A549 (cell line): Measurements from ENCODE around the gene FOS. TPM values are rescaled to one million over a fixed set of nuclear protein-coding genes. Genes with fewer than 3 reads are reported as not detected.

Experiments
- ATAC-seq, 2 experiments: fragments of 200-7000 bp in 1 of 2; fragments of >200 bp in 1 of 2; cut with Nextera tagmentation in 1 of 2; cut with Tn5 transposase in 1 of 2; 3 replicates each; pipeline versions ENCODE4 v1.8.0 to v1.9.1; 2018 to 2020; ENCODE audit warnings: mild to moderate bottlenecking in 1 of 2, moderate library complexity in 1 of 2
- CTCF ChIA-PET: fragments of 300-600 bp; sonication (Branson Sonifier 250); formaldehyde crosslinking; extraction: SDS; loops from one replicate; lab custom pipeline; 2021; ENCODE audit warnings: antibody characterized with exemption, inconsistent platforms; lab: Yijun Ruan, JAX
- POLR2A ChIA-PET: fragments of 350-600 bp; formaldehyde crosslinking; extraction: SDS; loops from one replicate; lab custom pipeline; 2021; ENCODE audit warnings: antibody characterized with exemption, inconsistent platforms; lab: Yijun Ruan, JAX
- DNase-seq, 2 experiments: peaks; one replicate each; pipeline versions ENCODE4 v3.0.0 to v3.0.0-alpha.2; 2011 to 2016; ENCODE audit warnings: low read depth in 1 of 2, low spot score in 1 of 2
- FAIRE-seq: peaks from 2 replicates; lab custom pipeline; 2011; peaks lifted over from hg19 to GRCh38; lab: Jason Lieb, UNC
- H3K27ac ChIP-seq, 2 experiments: fragments of >200 bp; sonication (Bioruptor Twin); formaldehyde crosslinking; 3 replicates each; pipeline ENCODE4 v1.5.1; 2016 to 2017
- H3K4me1 ChIP-seq: fragments of >200 bp; sonication (Bioruptor Twin); formaldehyde crosslinking; 3 replicates; pipeline ENCODE4 v1.6.1; 2016
- H3K4me2 ChIP-seq: fragments of >200 bp; sonication (Bioruptor Twin); formaldehyde crosslinking; 3 replicates; pipeline ENCODE4 v1.6.1; 2016
- H3K4me3 ChIP-seq: fragments of >200 bp; sonication (Bioruptor Twin); formaldehyde crosslinking; 3 replicates; pipeline ENCODE4 v1.5.1; 2016
- H3K9me3 ChIP-seq: fragments of >200 bp; sonication (Bioruptor Twin); formaldehyde crosslinking; 3 replicates; pipeline ENCODE4 v1.6.1; 2016
- BHLHE40 ChIP-seq: IDR thresholded peaks from 2 replicates; pipeline ENCODE4 v1.6.1; 2012; ENCODE audit warnings: low read depth, low read length, inconsistent platforms
- CHD4 ChIP-seq: fragments of 200-600 bp; sonication (generic); IDR thresholded peaks from 2 replicates; pipeline ENCODE4 v1.6.1; 2016; ENCODE audit warnings: antibody characterized with exemption, mild to moderate bottlenecking, borderline replicate concordance
- E2F6 ChIP-seq: IDR thresholded peaks from 2 replicates; pipeline ENCODE4 v1.6.1; 2012; ENCODE audit warnings: low read depth, borderline replicate concordance
- EHF ChIP-seq: fragments of 250-450 bp; sonication (Bioruptor Pico); IDR thresholded peaks from 2 replicates; pipeline ENCODE4 v1.5.0; 2020; ENCODE audit warnings: mild to moderate bottlenecking
- EHMT2 ChIP-seq: fragments of 200-600 bp; sonication (generic); IDR thresholded peaks from 2 replicates; pipeline ENCODE4 v1.6.1; 2016; ENCODE audit warnings: antibody characterized with exemption, low read depth, mild to moderate bottlenecking, moderate library complexity
- FOSB ChIP-seq: fragments of 250-450 bp; sonication (Bioruptor Pico); IDR thresholded peaks from 2 replicates; pipeline ENCODE4 v1.5.0; 2020; ENCODE audit warnings: mild to moderate bottlenecking, moderate library complexity
- FOSL2 ChIP-seq, 2 experiments: fragments of 450-650 bp in 1 of 2; fragments of >200 bp in 1 of 2; sonication (Bioruptor Twin) in 1 of 2; formaldehyde crosslinking; IDR thresholded peaks; 2 replicates each; pipeline versions ENCODE4 v1.5.0 to v1.6.1; 2016 to 2020; ENCODE audit warnings: mild to moderate bottlenecking in 1 of 2, moderate library complexity in 1 of 2
- HES2 ChIP-seq: fragments of >200 bp; sonication (Bioruptor Twin); formaldehyde crosslinking; IDR thresholded peaks from 2 replicates; pipeline ENCODE4 v1.6.1; 2016
- HEYL ChIP-seq: fragments of 250-450 bp; sonication (Bioruptor Pico); IDR thresholded peaks from 2 replicates; pipeline ENCODE4 v1.8.0; 2021; ENCODE audit warnings: mild to moderate bottlenecking, moderate library complexity
- HMGXB4 ChIP-seq: fragments of 250-450 bp; sonication (Bioruptor Pico); IDR thresholded peaks from 2 replicates; pipeline ENCODE4 v1.5.0; 2021; ENCODE audit warnings: mild to moderate bottlenecking, moderate library complexity, borderline replicate concordance
- HOXA7 ChIP-seq: fragments of 250-450 bp; sonication (Bioruptor Pico); IDR thresholded peaks from 2 replicates; pipeline ENCODE4 v1.5.0; 2020; ENCODE audit warnings: mild to moderate bottlenecking, moderate library complexity
- JUN ChIP-seq, 2 experiments: fragments of >200 bp; sonication (Bioruptor Twin); formaldehyde crosslinking; IDR thresholded peaks; 2 replicates in 1 of 2; 3 replicates in 1 of 2; pipeline ENCODE4 v1.6.1; 2016 to 2017
- MAFK ChIP-seq: fragments of 450-650 bp; IDR thresholded peaks from 2 replicates; pipeline ENCODE4 v1.6.1; 2014; ENCODE audit not compliant: partially characterized antibody
- MAX ChIP-seq: IDR thresholded peaks from 2 replicates; pipeline ENCODE4 v1.6.1; 2012
- MYC ChIP-seq: IDR thresholded peaks from 2 replicates; pipeline ENCODE4 v1.6.1; 2012; ENCODE audit warnings: mild to moderate bottlenecking, inconsistent platforms, low read length, improper control_type of control experiment, borderline replicate concordance
- PHF8 ChIP-seq: fragments of 200-600 bp; sonication (generic); IDR thresholded peaks from 2 replicates; pipeline ENCODE4 v1.6.1; 2016; ENCODE audit warnings: low read depth, mild to moderate bottlenecking, antibody characterized with exemption, moderate library complexity, borderline replicate concordance
- POLR2A ChIP-seq: IDR thresholded peaks from 2 replicates; pipeline ENCODE4 v1.6.1; 2012; ENCODE audit warnings: mild to moderate bottlenecking, low read length
- RAD21 ChIP-seq, 2 experiments: fragments of >200 bp in 1 of 2; sonication (Bioruptor Twin) in 1 of 2; formaldehyde crosslinking in 1 of 2; IDR thresholded peaks in 1 of 2; conservative IDR thresholded peaks in 1 of 2; 2 replicates in 1 of 2; 3 replicates in 1 of 2; pipeline ENCODE4 v1.6.1; 2012 to 2018; ENCODE audit warnings: inconsistent platforms in 1 of 2
- RARB ChIP-seq: fragments of 250-450 bp; sonication (Bioruptor Pico); IDR thresholded peaks from 2 replicates; pipeline ENCODE4 v1.8.0; 2021; ENCODE audit warnings: mild to moderate bottlenecking, moderate library complexity
- RCOR1 ChIP-seq: fragments of 150-350 bp; IDR thresholded peaks from 2 replicates; pipeline ENCODE4 v1.6.1; 2014; ENCODE audit warnings: antibody characterized with exemption, low read length, low read depth
- RNF2 ChIP-seq: fragments of 200-600 bp; sonication (generic); IDR thresholded peaks from 2 replicates; pipeline ENCODE4 v1.6.1; 2016; ENCODE audit warnings: low read depth, mild to moderate bottlenecking, antibody characterized with exemption, moderate library complexity, borderline replicate concordance
- SMC3 ChIP-seq: fragments of >200 bp; sonication (Bioruptor Twin); formaldehyde crosslinking; IDR thresholded peaks from 3 replicates; pipeline ENCODE4 v1.6.1; 2018; ENCODE audit warnings: inconsistent platforms
- TFCP2L1 ChIP-seq: fragments of 250-450 bp; sonication (Bioruptor Pico); IDR thresholded peaks from 2 replicates; pipeline ENCODE4 v1.5.0; 2021; ENCODE audit warnings: mild to moderate bottlenecking
- USF2 ChIP-seq: fragments of 450-650 bp; IDR thresholded peaks from 2 replicates; pipeline ENCODE4 v1.6.1; 2014; ENCODE audit warnings: antibody characterized with exemption
- ZC3H11A ChIP-seq: fragments of 450-650 bp; IDR thresholded peaks from 2 replicates; pipeline ENCODE4 v1.6.1; 2014; ENCODE audit warnings: antibody characterized with exemption, mild to moderate bottlenecking
- ZFP36 ChIP-seq: fragments of 450-650 bp; IDR thresholded peaks from 2 replicates; pipeline ENCODE4 v1.6.1; 2014; ENCODE audit warnings: borderline replicate concordance; ENCODE audit not compliant: partially characterized antibody
- ZNF302 ChIP-seq: fragments of 250-450 bp; sonication (Bioruptor Pico); IDR thresholded peaks from 2 replicates; pipeline ENCODE4 v1.9.0; 2021; ENCODE audit warnings: inconsistent platforms, mild to moderate bottlenecking, moderate library complexity
- ZSCAN20 ChIP-seq: fragments of 250-450 bp; sonication (Bioruptor Pico); IDR thresholded peaks from 2 replicates; pipeline ENCODE4 v1.8.0; 2022; ENCODE audit warnings: mild to moderate bottlenecking, moderate library complexity
- WGBS: methylation state at CpG from one replicate; pipeline ENCODE4 v1.1.6; 2017; ENCODE audit errors: missing lambda C conversion rate; 5-methylcytosine and 5-hydroxymethylcytosine counted together
- polyA plus RNA-seq, 4 experiments: library from polyadenylated mRNA; depleted of rRNA in 3 of 4; stranded (reverse); fragments of >200 nt; fragmentation: RNase III in 1 of 4; extraction: RNeasy Plus Mini Kit Qiagen cat#74134 plus additional on column Dnase treatment in 1 of 4; gene quantifications; 2 replicates in 3 of 4; 3 replicates in 1 of 4; pipeline ENCODE4 v1.2.3, GENCODE V29; 2011 to 2017

Gene FOS
- polyA plus RNA-seq, 2 of the 4 experiments (the other 2 are of a cell fraction) = 4.2 to 256 TPM

GRCh38 chr14:75250800-75251199, 27.8 kb upstream of the FOS start:
- H3K4me1 ChIP-seq = peaks cover 10% of the 10 kb centered on the region; the same call in 2 of the 3 replicates
- H3K4me3 ChIP-seq = no peak overlapping the region
- 59% methylated on average over 4 of the region's 4 CpGs for WGBS
- H3K9me3 ChIP-seq = no peaks in the 10 kb centered on the region
- POLR2A ChIA-PET = no interaction called here
- FAIRE-seq (no peak), DNase-seq (no peak)
- no peak overlapping the region for H3K4me2 ChIP-seq
- TF ChIP-seq MAFK (no peak), FOSB (CRISPR knock-in tag) (no peak), USF2 (no peak), BHLHE40 (no peak), EHF (no peak), ZSCAN20 (CRISPR knock-in tag) (no peak), RNF2 (no peak), RAD21 (conservative IDR thresholded peaks at IDR 0.05 in 1 of 2, IDR thresholded peaks at IDR 0.05 in 1 of 2) (no peak), RARB (no peak), SMC3 (no peak), ZNF302 (CRISPR knock-in tag) (no peak)
- TF ChIP-seq, all 56 proteins: peak for 0
- H3K27ac ChIP-seq = no peak overlapping the region
- no peak for ATAC-seq
- CTCF ChIA-PET = interaction anchor here (1.3 to 1.6 kb wide), 2 partner anchors 12 to 21 kb away, joined by 3 to 6 read pairs; no protein-coding TSS in a partner anchor

GRCh38 chr14:75252254-75252837, 26.3 kb upstream of the FOS start:
- DNase-seq (no peak), FAIRE-seq (no peak)
- H3K4me2 ChIP-seq = no peak overlapping the region
- no peak overlapping the region for H3K4me3 ChIP-seq
- TF ChIP-seq POLR2A (no peak), TFCP2L1 (CRISPR knock-in tag) (no peak), FOSB (CRISPR knock-in tag) (no peak), RARB (no peak), HOXA7 (no peak), MAX (no peak), CHD4 (no peak), RAD21 (conservative IDR thresholded peaks at IDR 0.05 in 1 of 2, IDR thresholded peaks at IDR 0.05 in 1 of 2) (no peak), HEYL (CRISPR knock-in tag) (no peak), JUN (IDR thresholded peaks at IDR 0.05) (no peak)
- TF ChIP-seq, all 56 proteins: peak for 0
- POLR2A ChIA-PET = no interaction called here
- CTCF ChIA-PET = no interaction called here
- H3K4me1 ChIP-seq = peaks cover 10% of the 10 kb centered on the region; the same call in 2 of the 3 replicates
- no peaks in the 10 kb centered on the region for H3K9me3 ChIP-seq
- peak in 1 of 2 experiments; percentile 27; a peak in 1 of 6 replicates for ATAC-seq
- 79% methylated on average over 10 of the region's 10 CpGs for WGBS
- H3K27ac ChIP-seq = no peak overlapping the region

GRCh38 chr14:75254381-75254822, 24.2 kb upstream of the FOS start:
- peak overlapping the region; percentile 19; the same call in 1 of the 3 replicates for H3K4me2 ChIP-seq
- no peak for TF ChIP-seq E2F6
- no peak for TF ChIP-seq ZNF302 (CRISPR knock-in tag)
- no peak for TF ChIP-seq MYC
- TF ChIP-seq MAX = no peak
- no peak for TF ChIP-seq SMC3
- TF ChIP-seq HES2 = no peak
- TF ChIP-seq RNF2 = no peak
- TF ChIP-seq ZC3H11A = no peak
- TF ChIP-seq RCOR1 = no peak
- TF ChIP-seq PHF8 = no peak
- no peak for TF ChIP-seq MAFK
- no peak for TF ChIP-seq EHMT2
- TF ChIP-seq RAD21 (conservative IDR thresholded peaks at IDR 0.05 in 1 of 2, IDR thresholded peaks at IDR 0.05 in 1 of 2) = no peak
- no peak for TF ChIP-seq HEYL (CRISPR knock-in tag)
- no peak for TF ChIP-seq ZSCAN20 (CRISPR knock-in tag)
- no peak for TF ChIP-seq ZFP36
- TF ChIP-seq HMGXB4 (CRISPR knock-in tag) = no peak
- TF ChIP-seq FOSL2 (IDR thresholded peaks at IDR 0.05) = no peak
- no peak for TF ChIP-seq FOSL2 (CRISPR knock-in tag; IDR thresholded peaks at IDR 0.05)
- no peak for TF ChIP-seq FOSB (CRISPR knock-in tag)
- TF ChIP-seq, all 56 proteins: peak for 0
- POLR2A ChIA-PET = no interaction called here
- Histone ChIP-seq H3K4me1 (peaks cover 21% of the 10 kb centered on the region; the same call in 2 of the 3 replicates), H3K27ac (peak overlapping the region in 1 of 2 experiments; percentile 7; a peak in 2 of 6 replicates), H3K4me3 (no peak overlapping the region), H3K9me3 (no peaks in the 10 kb centered on the region)
- CTCF ChIA-PET = no interaction called here
- FAIRE-seq (no peak), ATAC-seq (no peak), DNase-seq (no peak)
- WGBS = 49% methylated on average over 6 of the region's 6 CpGs
